Right lobe of liver (tissue), 4 donors: Measurements from ENCODE around the gene HSD17B12.

Experiments
- CTCF ChIP-seq, 4 donors: fragments of 200-600 bp in 3 of 4; fragments of 450-650 bp in 1 of 4; IDR thresholded peaks; one replicate each; pipeline versions ENCODE4 v1.5.1 to v1.8.0; 2016 to 2022; ENCODE audit warnings: antibody characterized with exemption in 4 of 4, mild to moderate bottlenecking in 2 of 4
- POLR2A ChIP-seq: fragments of 450-650 bp; IDR thresholded peaks from one replicate; pipeline ENCODE4 v1.6.1; 2017; ENCODE audit warnings: antibody characterized with exemption, mild to moderate bottlenecking
- donor health status: DM: no; HTN: no; CAD: no.
- donor health status: DM: no; HTN: no; CAD: no.
- donor health status: DM: no; HTN: yes; CAD: no.

GRCh38 chr11:43892851-43893250, 212.3 kb downstream of the HSD17B12 start:
- TF ChIP-seq CTCF (IDR thresholded peaks at IDR 0.05) (no peak), POLR2A (no peak)
